Measurements from ENCODE around the gene CNPY2. TPM values are rescaled to one million over a fixed set of nuclear protein-coding genes. Genes with fewer than 3 reads are reported as not detected.
"Not testable (repeated sequence)": the region's sequence is repeated elsewhere in the genome, so short reads cannot be mapped to it uniquely, and the experiment has no call there.

Gene CNPY2
- total RNA-seq, 1 donor = 113 TPM

GRCh38 chr12:56282030-56282429 lies 33.8 kb downstream of the CNPY2 start:
- DNase-seq (ENCODE audit: low read depth) = no peak
- H3K4me3 ChIP-seq (ENCODE audit: low read depth, low read length) = no peak overlapping the region
- TF ChIP-seq, protein P1, sequence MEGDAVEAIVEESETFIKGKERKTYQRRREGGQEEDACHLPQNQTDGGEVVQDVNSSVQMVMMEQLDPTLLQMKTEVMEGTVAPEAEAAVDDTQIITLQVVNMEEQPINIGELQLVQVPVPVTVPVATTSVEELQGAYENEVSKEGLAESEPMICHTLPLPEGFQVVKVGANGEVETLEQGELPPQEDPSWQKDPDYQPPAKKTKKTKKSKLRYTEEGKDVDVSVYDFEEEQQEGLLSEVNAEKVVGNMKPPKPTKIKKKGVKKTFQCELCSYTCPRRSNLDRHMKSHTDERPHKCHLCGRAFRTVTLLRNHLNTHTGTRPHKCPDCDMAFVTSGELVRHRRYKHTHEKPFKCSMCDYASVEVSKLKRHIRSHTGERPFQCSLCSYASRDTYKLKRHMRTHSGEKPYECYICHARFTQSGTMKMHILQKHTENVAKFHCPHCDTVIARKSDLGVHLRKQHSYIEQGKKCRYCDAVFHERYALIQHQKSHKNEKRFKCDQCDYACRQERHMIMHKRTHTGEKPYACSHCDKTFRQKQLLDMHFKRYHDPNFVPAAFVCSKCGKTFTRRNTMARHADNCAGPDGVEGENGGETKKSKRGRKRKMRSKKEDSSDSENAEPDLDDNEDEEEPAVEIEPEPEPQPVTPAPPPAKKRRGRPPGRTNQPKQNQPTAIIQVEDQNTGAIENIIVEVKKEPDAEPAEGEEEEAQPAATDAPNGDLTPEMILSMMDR (IDR thresholded peaks at IDR 0.05; ENCODE audit: insufficient read depth, low read depth, low read length) = no peak

GRCh38 chr12:56280849-56281248 lies 34.9 kb downstream of the CNPY2 start:
- H3K4me3 ChIP-seq (ENCODE audit: low read depth, low read length) = no peak overlapping the region
- DNase-seq (ENCODE audit: low read depth) = no peak
- TF ChIP-seq, protein P1 (IDR thresholded peaks at IDR 0.05; ENCODE audit: insufficient read depth, low read depth, low read length) = no peak

DNA sequence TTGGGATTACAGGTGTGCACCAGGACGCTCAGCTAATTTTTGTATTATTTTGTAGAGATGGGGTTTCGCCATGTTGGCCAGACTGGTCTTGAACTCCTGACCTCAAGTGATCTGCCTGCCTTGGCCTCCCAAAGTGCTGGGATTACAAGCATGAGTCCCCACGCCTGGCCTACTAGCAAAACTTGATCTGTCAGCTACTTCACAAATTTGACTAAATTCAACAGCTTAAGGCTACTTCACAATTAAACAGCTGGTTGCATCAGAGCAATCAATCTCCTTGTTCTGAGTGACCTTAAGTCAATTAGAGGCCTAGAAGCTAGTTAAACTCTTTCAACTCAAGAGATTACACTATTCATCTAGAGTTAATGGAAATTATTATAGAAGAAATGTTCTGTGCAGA lies 36.9 kb downstream of the CNPY2 start:
- no peak for DNase-seq (ENCODE audit: low read depth)
- H3K4me3 ChIP-seq (ENCODE audit: low read depth, low read length) = no peak overlapping the region
- TF ChIP-seq, protein P1 (IDR thresholded peaks at IDR 0.05; ENCODE audit: insufficient read depth, low read depth, low read length) = no peak

DNA sequence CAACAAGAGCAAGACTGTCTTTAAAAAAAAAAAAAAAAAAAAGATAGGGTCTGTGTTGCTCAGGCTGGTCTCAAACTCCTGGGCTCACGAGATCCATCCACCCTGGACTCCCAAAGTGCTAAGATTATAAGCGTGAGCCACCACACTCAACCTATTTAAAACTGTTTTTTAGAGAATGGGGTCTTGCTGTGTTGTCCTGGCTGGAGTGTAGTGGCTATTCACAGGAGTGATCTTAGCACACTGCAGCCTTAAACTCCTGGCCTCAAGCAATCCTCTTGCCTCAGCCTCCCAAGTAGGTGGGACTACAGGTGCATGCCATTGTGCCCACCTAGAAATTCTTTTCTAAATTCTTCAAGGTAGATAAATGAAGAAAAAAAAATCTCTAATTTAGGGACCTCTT lies 41.5 kb downstream of the CNPY2 start:
- DNase-seq (ENCODE audit: low read depth) = no peak
- no peak overlapping the region for H3K4me3 ChIP-seq (ENCODE audit: low read depth, low read length)
- TF ChIP-seq, protein P1 (IDR thresholded peaks at IDR 0.05; ENCODE audit: insufficient read depth, low read depth, low read length) = no peak

- not testable (repeated sequence) for H3K4me3 ChIP-seq (ENCODE audit: low read depth, low read length); DNase-seq (ENCODE audit: low read depth)
Observed at GRCh38 chr12:56272468-56272867, 43.3 kb downstream of the CNPY2 start.

GRCh38 chr12:56271031-56271430 lies 44.8 kb downstream of the CNPY2 start:
- H3K4me3 ChIP-seq (ENCODE audit: low read depth, low read length) = no peak overlapping the region
- DNase-seq (ENCODE audit: low read depth) = peak; percentile 17
- TF ChIP-seq, protein P1 (IDR thresholded peaks at IDR 0.05; ENCODE audit: insufficient read depth, low read depth, low read length) = peak; percentile 60

DNA sequence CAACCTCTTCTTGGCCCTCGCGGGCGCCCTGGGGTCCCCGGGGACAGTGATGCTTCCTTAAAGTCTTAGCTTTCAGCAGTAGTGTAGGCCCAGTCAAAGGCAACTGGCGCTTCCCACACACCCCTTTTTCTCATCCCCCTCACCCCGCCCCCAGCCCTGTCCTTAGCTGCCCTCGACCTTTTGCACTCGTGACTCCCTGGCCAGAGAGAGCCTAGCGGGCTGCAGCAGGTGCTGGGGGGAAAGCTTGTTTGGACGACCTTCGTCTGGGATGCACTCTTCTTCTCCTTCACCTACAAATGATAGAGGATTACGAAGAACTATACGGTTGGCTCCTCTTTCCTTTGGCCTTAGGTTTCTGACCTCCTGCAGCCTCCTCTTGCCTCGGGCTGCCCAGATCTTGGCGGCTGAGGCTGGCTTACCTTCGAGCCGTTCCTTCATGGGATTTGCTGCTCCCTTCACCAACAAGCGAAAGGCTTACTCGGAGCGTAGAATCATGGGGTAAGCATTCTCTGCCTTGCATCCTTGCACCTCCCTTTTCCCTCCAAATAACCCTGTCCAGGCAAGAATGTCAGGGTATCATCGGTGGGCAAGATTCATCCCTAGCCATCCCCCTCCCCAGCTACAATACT lies 48.2 kb downstream of the CNPY2 start:
- DNase-seq (ENCODE audit: low read depth) = no peak
- H3K4me3 ChIP-seq (ENCODE audit: low read depth, low read length) = peak overlapping the region; percentile 70
- TF ChIP-seq, protein P1 (IDR thresholded peaks at IDR 0.05; ENCODE audit: insufficient read depth, low read depth, low read length) = no peak

All from fibroblast of villous mesenchyme (primary cell).